Measurements from ENCODE around the gene LPIN3.

LPIN3 gene

GRCh38 chr20:41366546-41367392, 26.1 kb downstream of the LPIN3 start, which contains the start of gene EMILIN3:
EMILIN3 (minus strand) TSS chr20:41366818; CDS start chr20:41366634, 184 bp downstream.
- no peak for DNase-seq (ENCODE audit: low read depth)

GRCh38 chr20:41367393-41367695, 26.7 kb downstream of the LPIN3 start:
- no peak for DNase-seq (ENCODE audit: low read depth)

- no peak for DNase-seq (ENCODE audit: low read depth)
These were observed 27.3 kb downstream of the LPIN3 start for GRCh38 chr20:41367956-41368355.

- no peak for DNase-seq (ENCODE audit: low read depth)
These were observed 29.1 kb downstream of the LPIN3 start for GRCh38 chr20:41369673-41370072.

- no peak for DNase-seq (ENCODE audit: low read depth)
These were observed 29.6 kb downstream of the LPIN3 start for GRCh38 chr20:41370176-41370575.

- DNase-seq (ENCODE audit: low read depth): no peak
These were observed 30.8 kb downstream of the LPIN3 start for GRCh38 chr20:41371371-41371770.

GRCh38 chr20:41373251-41373783, 32.7 kb downstream of the LPIN3 start:
- no peak for DNase-seq (ENCODE audit: low read depth)

GRCh38 chr20:41373931-41374920, 33.6 kb downstream of the LPIN3 start:
- DNase-seq (ENCODE audit: low read depth): no peak

- DNase-seq (ENCODE audit: low read depth): no peak
These were observed 35.2 kb downstream of the LPIN3 start for GRCh38 chr20:41375846-41376245.

- no peak for DNase-seq (ENCODE audit: low read depth)
These were observed 35.7 kb downstream of the LPIN3 start for GRCh38 chr20:41376349-41376748.

GRCh38 chr20:41377275-41377674, 36.7 kb downstream of the LPIN3 start:
- no peak for DNase-seq (ENCODE audit: low read depth)

- no peak for DNase-seq (ENCODE audit: low read depth)
These were observed 38.9 kb downstream of the LPIN3 start for GRCh38 chr20:41379551-41379950.

- no peak for DNase-seq (ENCODE audit: low read depth)
These were observed 40.1 kb downstream of the LPIN3 start for GRCh38 chr20:41380551-41381193.

- DNase-seq (ENCODE audit: low read depth): no peak
These were observed 42.2 kb downstream of the LPIN3 start for GRCh38 chr20:41382791-41383305.

GRCh38 chr20:41386502-41387427, 46.1 kb downstream of the LPIN3 start:
- DNase-seq (ENCODE audit: low read depth): peak; percentile 65

GRCh38 chr20:41387444-41387851, 46.8 kb downstream of the LPIN3 start:
- DNase-seq (ENCODE audit: low read depth): no peak

- no peak for DNase-seq (ENCODE audit: low read depth)
These were observed 50.3 kb downstream of the LPIN3 start for GRCh38 chr20:41390889-41391288.

- no peak for DNase-seq (ENCODE audit: low read depth)
These were observed 51.0 kb downstream of the LPIN3 start for GRCh38 chr20:41391587-41392001.

GRCh38 chr20:41392295-41392694, 51.7 kb downstream of the LPIN3 start:
- no peak for DNase-seq (ENCODE audit: low read depth)

GRCh38 chr20:41392871-41393704, 52.5 kb downstream of the LPIN3 start:
- peak; percentile 34 for DNase-seq (ENCODE audit: low read depth)

All from fibroblast of the conjunctiva (primary cell).